ENCODE data around the gene NTN1. TPM values are rescaled to one million over a fixed set of nuclear protein-coding genes. Genes with fewer than 3 reads are reported as not detected.

The NTN1 gene
- total and polyA plus RNA-seq, 2 of the 4 experiments (the other 2 are of a cell fraction) = under 0.01 to 0.07 TPM

- peak; percentile 32 for ATAC-seq (ENCODE audit: low read depth)
- H3K4me2 ChIP-seq (ENCODE audit: low read depth, low read length) = no peak overlapping the region; the same call in 1 of the 2 replicates
Measured at GRCh38 chr17:9228408-9229159, 207.3 kb downstream of the NTN1 start.

More at GRCh38 chr17:9228408-9229159, 207.3 kb downstream of the NTN1 start:
- POLR2A ChIA-PET (ENCODE audit: unreplicated experiment) = no interaction called here
- no peak overlapping the region for H4K8ac ChIP-seq (ENCODE audit: low read depth in 2 of 2, low read length in 2 of 2)
- H3K9ac ChIP-seq (ENCODE audit: low read depth, low read length) = no peak overlapping the region
- no peak overlapping the region for H3K23ac ChIP-seq (ENCODE audit: low read depth, low read length)
- H3K4me1 ChIP-seq (ENCODE audit: control insufficient read depth, insufficient read depth, low read length) = peaks cover 8% of the 10 kb centered on the region; the same call in 1 of the 2 replicates
- H3K4me3 ChIP-seq (ENCODE audit: insufficient read depth, low read depth, low read length) = no peak overlapping the region
- H3K56ac ChIP-seq (ENCODE audit: extremely low read depth, insufficient read depth, low read length) = no peak overlapping the region
- BruUV-seq (replicated peaks) = no TSS peak
- dilution Hi-C loops (cut with HindIII; ENCODE audit: low sequenced_read_pairs, unreplicated experiment) (no loop called here), in situ Hi-C loops (cut with MboI; ENCODE audit: low sequenced_read_pairs) (no loop called here), intact Hi-C loops (cut with micrococcal nuclease) (no loop called here)
- H2AK5ac ChIP-seq (ENCODE audit: low read depth, low read length) = no peak overlapping the region
- no peak overlapping the region; the same call in 1 of the 2 replicates for H3K18ac ChIP-seq (ENCODE audit: low read depth, low read length)
- no peak overlapping the region for H2AK9ac ChIP-seq (replicated peaks; ENCODE audit: low read depth, low read length, poor library complexity)
- no peaks in the 10 kb centered on the region; the same call in 1 of the 2 replicates for H3K27me3 ChIP-seq (ENCODE audit: control insufficient read depth, insufficient read depth, low read length)
- peak; percentile 58 for DNase-seq
- no peak overlapping the region for H2BK120ac ChIP-seq (ENCODE audit: low read depth, low read length)
- no peak overlapping the region for H3K4ac ChIP-seq (ENCODE audit: low read depth, low read length)
- no peaks in the 10 kb centered on the region for H3K36me3 ChIP-seq (ENCODE audit: control insufficient read depth, insufficient read depth, low read length)
- TF ChIP-seq POLR2A (IDR thresholded peaks at IDR 0.05; ENCODE audit: low read depth, low read length) (no peak), CHD1 (IDR thresholded peaks at IDR 0.05; ENCODE audit: low read depth, low read length) (no peak), RFX5 (IDR thresholded peaks at IDR 0.05; ENCODE audit: low read depth, low read length) (no peak), SMC3 (IDR thresholded peaks at IDR 0.05; ENCODE audit: low read depth, low read length) (no peak), NFE2L2 (IDR thresholded peaks at IDR 0.05; ENCODE audit: low read depth, low read length) (no peak), BHLHE40 (IDR thresholded peaks at IDR 0.05; ENCODE audit: low read depth, low read length) (no peak), RAD21 (IDR thresholded peaks at IDR 0.05; ENCODE audit: low read length) (no peak), MAFK (IDR thresholded peaks at IDR 0.05; ENCODE audit: low read depth, low read length) (no peak), RCOR1 (IDR thresholded peaks at IDR 0.05; ENCODE audit: insufficient replicate concordance, low read length) (no peak)
- no peak overlapping the region for H3K14ac ChIP-seq (replicated peaks; ENCODE audit: low read depth, low read length)
- H3K9me1 ChIP-seq (ENCODE audit: insufficient read depth, low read length) = no peaks in the 10 kb centered on the region
- no peaks in the 10 kb centered on the region for H4K20me1 ChIP-seq (ENCODE audit: insufficient read depth, low read length)
- H3K9me3 ChIP-seq (ENCODE audit: control insufficient read depth, insufficient read depth, low read length) = no peaks in the 10 kb centered on the region
- H2AFZ ChIP-seq (replicated peaks; ENCODE audit: low read length, poor library complexity) = no peak overlapping the region
- H4K91ac ChIP-seq (ENCODE audit: insufficient read depth, low read depth, low read length) = no peak overlapping the region
- no peak overlapping the region for H2BK5ac ChIP-seq (ENCODE audit: low read depth, low read length, poor library complexity, severe bottlenecking)
- no peak overlapping the region for H2BK15ac ChIP-seq (ENCODE audit: low read depth, low read length)
- H3K79me1 ChIP-seq (ENCODE audit: low read depth in 1 of 2, low read length in 2 of 2) = no peaks in the 10 kb centered on the region
- no peak overlapping the region for H2BK20ac ChIP-seq (ENCODE audit: low read depth, low read length)
- CTCF ChIA-PET = no interaction called here
- H4K5ac ChIP-seq (ENCODE audit: low read depth, low read length) = no peak overlapping the region; the same call in 1 of the 2 replicates
- WGBS, 2 experiments (ENCODE audit: extremely low coverage in 2 of 2, insufficient read length in 1 of 2) = 57% methylated on average over 13 of the region's 16 CpGs; no CpG with 5 or more reads in 1 of the 2 experiments
- H3K27ac ChIP-seq (ENCODE audit: insufficient read depth, low read length) = peak overlapping the region; percentile 16; the same call in 1 of the 2 replicates
